Activated CD8-positive, alpha-beta memory T cell treated with anti-CD3 and anti-CD28 coated beads for 36 hours (primary cell): ENCODE measurements around the gene COL28A1. TPM values are rescaled to one million over a fixed set of nuclear protein-coding genes. Genes with fewer than 3 reads are reported as not detected.
"Not testable (repeated sequence)": the region's sequence is repeated elsewhere in the genome, so short reads cannot be mapped to it uniquely, and the experiment has no call there.

ENCODE experiments used
- CTCF ChIA-PET: fragments of 350-600 bp; sonication (Branson Sonifier 250); formaldehyde crosslinking; loops from one replicate; lab custom pipeline; 2021; ENCODE audit warnings: antibody characterized with exemption; lab: Charles Lee
- POLR2A ChIA-PET: fragments of 350-600 bp; sonication (Branson Sonifier 250); formaldehyde crosslinking; loops from one replicate; lab custom pipeline; 2021; ENCODE audit warnings: antibody characterized with exemption; lab: Charles Lee
- total RNA-seq, 2 experiments: library from RNA; stranded (reverse); gene quantifications; one replicate each; pipeline ENCODE4 v1.2.3, GENCODE V29; 2021

Gene COL28A1
- total RNA-seq, 2 experiments from 2014 or later, result not detected

GRCh38 chr7:7484072-7484471, 51.6 kb downstream of the COL28A1 start:
- ChIA-PET POLR2A (no interaction called here), CTCF (no interaction called here)

- ChIA-PET POLR2A (no interaction called here), CTCF (no interaction called here)
These were observed 53.9 kb downstream of the COL28A1 start for GRCh38 chr7:7481802-7482201.

GRCh38 chr7:7479275-7479805, 56.3 kb downstream of the COL28A1 start:
- ChIA-PET POLR2A (no interaction called here), CTCF (no interaction called here)

- ChIA-PET POLR2A (no interaction called here), CTCF (no interaction called here)
These were observed 57.1 kb downstream of the COL28A1 start for GRCh38 chr7:7478569-7478968.

GRCh38 chr7:7477641-7478040, 58.0 kb downstream of the COL28A1 start:
- CTCF ChIA-PET, POLR2A ChIA-PET: not testable (repeated sequence)

- POLR2A ChIA-PET, result no interaction called here
- CTCF ChIA-PET, result no interaction called here
These were observed 59.3 kb downstream of the COL28A1 start for GRCh38 chr7:7476381-7476780.

- ChIA-PET POLR2A (no interaction called here), CTCF (no interaction called here)
These were observed 60.1 kb downstream of the COL28A1 start for GRCh38 chr7:7475601-7476000.

GRCh38 chr7:7474436-7474835, 61.2 kb downstream of the COL28A1 start:
- ChIA-PET POLR2A (no interaction called here), CTCF (no interaction called here)

GRCh38 chr7:7464991-7465765, 70.5 kb downstream of the COL28A1 start:
- POLR2A ChIA-PET, CTCF ChIA-PET: not testable (repeated sequence)

- POLR2A ChIA-PET, result no interaction called here
- CTCF ChIA-PET, result no interaction called here
These were observed 81.7 kb downstream of the COL28A1 start for GRCh38 chr7:7454000-7454399.

GRCh38 chr7:7452652-7453051, 83.0 kb downstream of the COL28A1 start:
- POLR2A ChIA-PET, result no interaction called here
- CTCF ChIA-PET, result no interaction called here

GRCh38 chr7:7452119-7452518, 83.6 kb downstream of the COL28A1 start:
- ChIA-PET CTCF (no interaction called here), POLR2A (no interaction called here)

- POLR2A ChIA-PET, result no interaction called here
- CTCF ChIA-PET, result no interaction called here
These were observed 86.6 kb downstream of the COL28A1 start for GRCh38 chr7:7449055-7449454.

- ChIA-PET CTCF (interaction anchor here (0.6 kb wide), 1 partner anchor 230 kb away, joined by 3 read pairs; no protein-coding TSS in a partner anchor), POLR2A (no interaction called here)
These were observed 89.1 kb downstream of the COL28A1 start for GRCh38 chr7:7446616-7447015.

GRCh38 chr7:7443806-7444350, 91.8 kb downstream of the COL28A1 start:
- CTCF ChIA-PET, result interaction anchor here (0.6 to 0.7 kb wide), 2 partner anchors 98 to 339 kb away, joined by 3 to 5 read pairs; no protein-coding TSS in a partner anchor
- POLR2A ChIA-PET, result no interaction called here

- ChIA-PET CTCF (no interaction called here), POLR2A (interaction anchor here (0.6 kb wide), 1 partner anchor 11 kb away, joined by 3 read pairs; no protein-coding TSS in a partner anchor)
These were observed 96.1 kb downstream of the COL28A1 start for GRCh38 chr7:7439564-7439963.

- ChIA-PET CTCF (no interaction called here), POLR2A (interaction anchor here (0.6 kb wide), 1 partner anchor 11 kb away, joined by 3 read pairs; no protein-coding TSS in a partner anchor)
These were observed 96.8 kb downstream of the COL28A1 start for GRCh38 chr7:7438851-7439250.

GRCh38 chr7:7435978-7436377, 99.7 kb downstream of the COL28A1 start:
- ChIA-PET CTCF (no interaction called here), POLR2A (no interaction called here)

- ChIA-PET POLR2A (no interaction called here), CTCF (no interaction called here)
These were observed 101.3 kb downstream of the COL28A1 start for GRCh38 chr7:7434329-7434728.

GRCh38 chr7:7433811-7434210, 101.9 kb downstream of the COL28A1 start:
- ChIA-PET POLR2A (no interaction called here), CTCF (no interaction called here)

GRCh38 chr7:7432979-7433378, 102.7 kb downstream of the COL28A1 start:
- CTCF ChIA-PET, result no interaction called here
- POLR2A ChIA-PET, result no interaction called here
